ENCODE data around the gene RFTN1.

The RFTN1 gene

GRCh38 chr3:16335333-16335732, 178.2 kb downstream of the RFTN1 start:
- TF ChIP-seq CTCF (IDR thresholded peaks at IDR 0.05; ENCODE audit: borderline replicate concordance, insufficient read depth, low read depth, low read length), result no peak
- no peak overlapping the region for H3K4me3 ChIP-seq (ENCODE audit: low read depth, low read length)

GRCh38 chr3:16334909-16335308, 178.6 kb downstream of the RFTN1 start:
- H3K4me3 ChIP-seq (ENCODE audit: low read depth, low read length), result no peak overlapping the region
- TF ChIP-seq CTCF (IDR thresholded peaks at IDR 0.05; ENCODE audit: borderline replicate concordance, insufficient read depth, low read depth, low read length), result no peak

GRCh38 chr3:16332904-16333426, 180.5 kb downstream of the RFTN1 start:
- TF ChIP-seq CTCF (IDR thresholded peaks at IDR 0.05; ENCODE audit: borderline replicate concordance, insufficient read depth, low read depth, low read length), result no peak
- H3K4me3 ChIP-seq (ENCODE audit: low read depth, low read length), result no peak overlapping the region

- H3K4me3 ChIP-seq (ENCODE audit: low read depth, low read length), result no peak overlapping the region
- no peak for TF ChIP-seq CTCF (IDR thresholded peaks at IDR 0.05; ENCODE audit: borderline replicate concordance, insufficient read depth, low read depth, low read length)
Measured at GRCh38 chr3:16331319-16331883, 182.1 kb downstream of the RFTN1 start.

- H3K4me3 ChIP-seq (ENCODE audit: low read depth, low read length), result no peak overlapping the region
- TF ChIP-seq CTCF (IDR thresholded peaks at IDR 0.05; ENCODE audit: borderline replicate concordance, insufficient read depth, low read depth, low read length), result no peak
Measured at GRCh38 chr3:16330351-16330750, 183.1 kb downstream of the RFTN1 start.

- no peak for TF ChIP-seq CTCF (IDR thresholded peaks at IDR 0.05; ENCODE audit: borderline replicate concordance, insufficient read depth, low read depth, low read length)
- no peak overlapping the region for H3K4me3 ChIP-seq (ENCODE audit: low read depth, low read length)
Measured at GRCh38 chr3:16329826-16330129, 183.7 kb downstream of the RFTN1 start.

- H3K4me3 ChIP-seq (ENCODE audit: low read depth, low read length), result no peak overlapping the region
- TF ChIP-seq CTCF (IDR thresholded peaks at IDR 0.05; ENCODE audit: borderline replicate concordance, insufficient read depth, low read depth, low read length), result no peak
Measured at GRCh38 chr3:16329036-16329825, 184.3 kb downstream of the RFTN1 start.
